Spleen (tissue), 11 donors: ENCODE measurements around the gene CD163L1. TPM values are rescaled to one million over a fixed set of nuclear protein-coding genes. Genes with fewer than 3 reads are reported as not detected.
"Not testable (repeated sequence)": the region's sequence is repeated elsewhere in the genome, so short reads cannot be mapped to it uniquely, and the experiment has no call there.

Experiments used
- DNase-seq: peaks from one replicate; pipeline ENCODE4 v3.0.0-alpha.2; 2020
- H3K27ac ChIP-seq, 8 donors: fragments of 200-600 bp; sonication (generic) in 7 of 8; 1 replicate in 4 of 8; 2 replicates in 4 of 8; pipeline versions ENCODE4 v1.5.0 to v1.8.0; 2016 to 2021; ENCODE audit warnings: inconsistent platforms in 4 of 8, mild to moderate bottlenecking in 4 of 8, moderate library complexity in 1 of 8
- H3K27me3 ChIP-seq, 7 donors: fragments of 200-600 bp; sonication (generic) in 6 of 7; replicated peaks in 1 of 7; 1 replicate in 4 of 7; 2 replicates in 3 of 7; pipeline versions ENCODE4 v1.5.0 to v1.8.0; 2016 to 2021; ENCODE audit warnings: inconsistent platforms in 3 of 7, mild to moderate bottlenecking in 1 of 7
- H3K36me3 ChIP-seq, 6 donors: fragments of 200-600 bp; sonication (generic) in 5 of 6; 1 replicate in 4 of 6; 2 replicates in 2 of 6; pipeline versions ENCODE4 v1.5.0 to v1.8.0; 2016 to 2021; ENCODE audit warnings: inconsistent platforms in 2 of 6
- H3K4me1 ChIP-seq, 6 donors: fragments of 200-600 bp; sonication (generic) in 5 of 6; 1 replicate in 3 of 6; 2 replicates in 3 of 6; pipeline versions ENCODE4 v1.5.0 to v1.8.0; 2016 to 2021; ENCODE audit warnings: inconsistent platforms in 3 of 6
- H3K4me3 ChIP-seq, 8 donors: fragments of 200-600 bp; sonication (generic) in 7 of 8; 1 replicate in 4 of 8; 2 replicates in 4 of 8; pipeline versions ENCODE4 v1.5.0 to v1.8.0; 2016 to 2021; ENCODE audit warnings: inconsistent platforms in 4 of 8, mild to moderate bottlenecking in 4 of 8, moderate library complexity in 2 of 8
- H3K9me3 ChIP-seq, 8 donors: fragments of 200-600 bp; sonication (generic) in 7 of 8; 1 replicate in 4 of 8; 2 replicates in 4 of 8; pipeline versions ENCODE4 v1.5.0 to v1.8.0; 2016 to 2021; ENCODE audit warnings: inconsistent platforms in 4 of 8
- CTCF ChIP-seq, 11 experiments: fragments of 200-600 bp in 7 of 11; fragments of 450-650 bp in 4 of 11; sonication (generic) in 4 of 11; IDR thresholded peaks in 8 of 11; conservative IDR thresholded peaks in 3 of 11; 1 replicate in 7 of 11; 2 replicates in 4 of 11; pipeline versions ENCODE4 v1.4.0 to v1.8.0; 2016 to 2021; ENCODE audit warnings: antibody characterized with exemption in 11 of 11, inconsistent platforms in 4 of 11, mild to moderate bottlenecking in 1 of 11
- POLR2A ChIP-seq, 3 donors: fragments of 450-650 bp; IDR thresholded peaks; one replicate each; pipeline ENCODE4 v1.5.1; 2017; ENCODE audit warnings: antibody characterized with exemption in 3 of 3, mild to moderate bottlenecking in 1 of 3
- POLR2AphosphoS5 ChIP-seq, 3 donors: sonication (generic); formaldehyde crosslinking; IDR thresholded peaks; one replicate each; pipeline ENCODE4 v1.5.1; 2017; ENCODE audit warnings: antibody characterized with exemption in 3 of 3
- WGBS, 5 donors: extraction: QIAGEN DNeasy Blood & Tissue Kit in 3 of 5; methylation state at CpG; one replicate each; pipeline versions ENCODE4 v1.1.5 to v1.1.7; 2013 to 2018; 5-methylcytosine and 5-hydroxymethylcytosine counted together
- intact Hi-C: fragments of 100-400 bp; cut with DNase I; formaldehyde crosslinking; loops from one replicate; pipeline ENCODE4 v1.15.0; 2023; ENCODE audit warnings: low total_unique reads
- polyA plus RNA-seq, 3 donors: library from polyadenylated mRNA; stranded (reverse); fragments of 200-250 nt; gene quantifications; one replicate each; pipeline ENCODE4 v1.2.1, GENCODE V29; 2013
- total RNA-seq, 7 donors: library from RNA; depleted of rRNA in 3 of 7; stranded (reverse); fragments of >200 nt in 3 of 7; fragmentation: NEBNext Ultra II Directional in 4 of 7; extraction: Animal tissue kit (Norgen Biotek cat#: 25700) in 4 of 7; gene quantifications; one replicate each; pipeline versions ENCODE4 v1.1.0 to v1.2.1, GENCODE V29; 2016 to 2021
- donor health status: healthy with polysubstance abuse.
- donor health status: DM: no; HTN: no; CAD: no; lungs with moderate emphysema.
- donor health status: DM: no; HTN: no; CAD: no.
- donor health status: Bipolar disorder and iron deficiency.
- donor health status: healthy.
- donor health status: DM: no; HTN: no; CAD: no.
- donor health status: DM: yes; HTN: yes; CAD: no.

CD163L1 gene
- total and polyA plus RNA-seq, 10 donors, result 11.7 to 192 (median 79.6) TPM

DNA sequence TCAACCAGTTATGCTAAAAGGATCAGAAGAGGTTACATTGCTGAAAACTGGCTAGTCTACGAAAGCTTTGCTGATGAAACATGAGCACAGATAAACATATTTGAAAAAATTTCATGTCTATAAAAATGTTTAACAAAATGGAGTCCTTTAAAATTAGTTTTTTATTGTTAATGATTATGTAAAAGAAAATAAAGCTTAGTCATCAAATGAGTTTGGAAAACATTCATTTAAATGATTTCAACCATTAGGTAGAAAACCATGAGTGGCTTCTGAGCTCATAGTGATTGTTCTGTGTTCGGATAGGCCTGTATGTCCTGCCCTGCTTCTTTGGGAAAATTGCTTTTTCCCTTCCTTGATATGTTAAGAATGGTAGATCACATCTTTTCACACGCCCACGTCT lies 584 bp upstream of the CD163L1 start:
- Histone ChIP-seq H3K27me3 (peaks cover 0 to 30% (median 8%) of the 10 kb centered on the region in 7 donors), H3K36me3 (no peaks in the 10 kb centered on the region), H3K4me3 (no peak overlapping the region), H3K4me1 (peaks cover 0 to 7% (median 0%) of the 10 kb centered on the region in 6 donors), H3K27ac (peak overlapping the region in 1 of 8 donors; percentile 4), H3K9me3 (peaks cover 0 to 6% (median 0%) of the 10 kb centered on the region in 8 donors)
- no peak for DNase-seq
- intact Hi-C loops, result no loop called here
- TF ChIP-seq POLR2A (IDR thresholded peaks at IDR 0.05) (no peak), CTCF (IDR thresholded peaks at IDR 0.05 in 8 of 11, conservative IDR thresholded peaks at IDR 0.05 in 3 of 11) (no peak), POLR2AphosphoS5 (IDR thresholded peaks at IDR 0.05) (no peak)
- WGBS, 5 donors, result 73 to 85% (median 81%) methylated on average over 4 of the region's 4 CpGs

DNA sequence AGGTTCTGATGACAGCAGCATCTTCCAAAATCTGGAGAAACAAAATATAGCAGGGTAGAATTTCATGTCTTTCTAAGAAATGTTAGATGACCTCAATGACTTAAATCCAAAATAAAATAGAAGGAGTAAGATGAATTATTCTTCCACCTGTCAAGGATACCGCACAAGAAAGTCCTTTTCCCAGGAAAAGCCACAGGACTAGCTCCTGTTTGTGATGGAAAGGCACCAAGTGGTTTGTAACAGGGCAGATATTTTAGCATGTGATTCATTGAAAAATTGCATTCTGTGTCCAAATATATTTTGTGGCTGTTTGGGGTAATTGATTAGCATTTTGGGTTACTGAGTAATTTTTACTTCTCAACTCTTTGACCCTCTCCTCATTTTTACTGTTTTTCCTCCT lies 2.7 kb downstream of the CD163L1 start:
- no peaks in the 10 kb centered on the region for H3K36me3 ChIP-seq
- intact Hi-C loops, result no loop called here
- TF ChIP-seq POLR2AphosphoS5 (IDR thresholded peaks at IDR 0.05), result no peak
- no peak for TF ChIP-seq POLR2A (IDR thresholded peaks at IDR 0.05)
- TF ChIP-seq CTCF (IDR thresholded peaks at IDR 0.05 in 8 of 11, conservative IDR thresholded peaks at IDR 0.05 in 3 of 11), result no peak
- WGBS, 5 donors, result 80 to 95% (median 86%) methylated on average over 1 of the region's 1 CpG
- no peak for DNase-seq
- H3K27me3 ChIP-seq, result peaks cover 0 to 42% (median 8%) of the 10 kb centered on the region in 7 donors
- H3K27ac ChIP-seq, result no peak overlapping the region
- peaks cover 0 to 7% (median 0%) of the 10 kb centered on the region in 6 donors for H3K4me1 ChIP-seq
- no peak overlapping the region for H3K4me3 ChIP-seq
- peaks cover 0 to 6% (median 0%) of the 10 kb centered on the region in 8 donors for H3K9me3 ChIP-seq

DNA sequence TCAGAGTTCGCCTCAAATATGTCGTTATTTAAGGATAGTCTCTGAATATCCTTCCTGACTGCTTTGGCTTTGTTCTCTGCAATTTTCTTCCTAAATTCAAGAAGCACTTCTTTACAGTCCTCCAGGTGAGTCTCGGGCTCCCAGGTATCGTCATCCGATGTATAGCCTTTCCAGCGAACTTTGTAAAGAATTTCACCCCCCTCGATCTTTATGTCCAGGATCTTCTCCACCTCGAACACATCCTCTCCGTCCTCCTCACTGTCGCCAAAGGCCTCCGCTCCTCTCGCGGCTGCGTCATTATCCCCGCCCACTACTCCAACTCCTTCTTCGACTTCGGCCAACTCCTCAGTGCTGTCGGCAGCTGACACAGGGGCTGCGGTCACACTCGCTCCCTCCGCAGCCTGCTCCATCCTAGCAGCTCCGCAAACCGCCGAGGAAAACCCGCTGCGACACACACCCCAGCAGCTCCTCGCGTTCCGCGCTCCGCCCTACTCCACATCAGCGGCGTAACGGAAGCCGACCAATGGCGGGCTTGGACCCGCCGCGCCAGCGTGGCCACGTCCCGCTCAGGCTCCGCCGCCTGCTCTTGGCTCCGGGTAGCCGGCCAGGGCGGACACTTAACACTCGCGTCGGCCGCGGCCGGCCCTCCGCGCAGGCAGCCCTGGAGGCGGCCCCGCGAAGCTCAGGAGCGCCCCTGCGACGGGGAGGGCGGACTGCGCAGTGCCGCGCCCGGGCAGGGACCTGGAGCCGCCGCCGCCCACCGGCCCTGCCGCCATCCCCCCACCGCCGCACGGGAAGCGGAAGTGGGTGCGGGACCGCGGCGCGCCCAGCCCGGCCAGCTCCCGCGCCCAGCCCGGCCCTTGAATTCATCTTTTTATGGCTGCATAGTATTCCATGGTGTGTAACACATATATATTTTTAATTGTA lies 4.1 kb downstream of the CD163L1 start:
- DNase-seq, result peak; percentile 81
- H3K4me1 ChIP-seq, result peaks cover 0 to 7% (median 0%) of the 10 kb centered on the region in 6 donors
- H3K9me3 ChIP-seq, result peaks cover 0 to 6% (median 0%) of the 10 kb centered on the region in 8 donors
- H3K36me3 ChIP-seq, result no peaks in the 10 kb centered on the region
- H3K27me3 ChIP-seq, result peaks cover 0 to 42% (median 8%) of the 10 kb centered on the region in 7 donors
- 17 to 32% (median 26%) methylated on average over 56 to 84 of the region's 84 CpGs for WGBS, 5 donors
- H3K4me3 ChIP-seq, result peak overlapping the region in 6 of 8 donors; percentile 18 to 65 (median 31)
- intact Hi-C loops, result no loop called here
- TF ChIP-seq POLR2AphosphoS5 (IDR thresholded peaks at IDR 0.05) (peak in 1 of 3 donors; percentile 51), POLR2A (IDR thresholded peaks at IDR 0.05) (no peak), CTCF (IDR thresholded peaks at IDR 0.05 in 8 of 11, conservative IDR thresholded peaks at IDR 0.05 in 3 of 11) (peak in 1 of 11 experiments; percentile 18)
- H3K27ac ChIP-seq, result peak overlapping the region in 5 of 8 donors; percentile 41 to 75 (median 66)

DNA sequence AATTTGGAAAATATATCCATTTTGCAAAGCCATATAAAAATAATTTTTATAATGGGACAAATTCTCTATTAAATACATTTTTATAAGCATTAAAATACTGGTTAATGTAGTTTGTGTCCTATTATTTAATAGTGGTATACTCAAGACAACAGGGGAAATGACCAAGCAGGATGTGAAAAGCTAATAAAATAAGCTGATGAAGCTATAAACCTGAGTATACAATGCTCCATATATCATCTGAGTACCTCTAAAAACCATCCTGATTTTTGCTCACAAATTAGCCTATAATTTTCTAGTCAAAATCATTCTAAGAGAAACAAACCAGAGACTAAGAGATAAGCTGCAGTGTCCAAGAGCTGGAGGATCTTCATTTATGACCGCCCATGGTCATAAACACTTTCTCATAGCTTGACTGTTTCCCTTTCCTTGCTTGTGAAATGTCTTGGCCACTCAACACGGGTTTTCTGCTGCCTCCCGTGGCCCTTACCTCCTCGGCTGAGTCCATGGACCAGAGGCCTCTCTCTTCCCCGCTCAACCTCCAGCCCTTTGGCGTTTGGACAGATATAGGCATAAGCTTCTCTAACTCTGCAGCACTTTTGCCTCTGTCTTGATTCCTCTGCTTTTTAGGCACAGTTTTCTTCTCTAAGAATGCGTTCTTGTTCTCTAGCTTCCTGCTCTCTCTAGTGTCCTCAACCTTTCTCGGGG lies 5.5 kb downstream of the CD163L1 start:
- H3K9me3 ChIP-seq, intact Hi-C loops: not testable (repeated sequence)
- 73 to 86% (median 79%) methylated on average over 8 of the region's 8 CpGs for WGBS, 5 donors

GRCh38 chr12:7437494-7437893 lies 6.5 kb downstream of the CD163L1 start:
- intact Hi-C loops, H3K27ac ChIP-seq, DNase-seq, H3K4me3 ChIP-seq, H3K36me3 ChIP-seq, H3K4me1 ChIP-seq, H3K9me3 ChIP-seq: not testable (repeated sequence)
- WGBS, 5 donors, result 88 to 99% (median 93%) methylated on average over 3 of the region's 3 CpGs
- peaks cover 0 to 41% (median 8%) of the 10 kb centered on the region in 7 donors for H3K27me3 ChIP-seq

More for the DNA sequence above, 5.5 kb downstream of the CD163L1 start:
- not testable (repeated sequence) for H3K36me3 ChIP-seq, H3K27ac ChIP-seq, DNase-seq, H3K4me3 ChIP-seq, H3K4me1 ChIP-seq
- peaks cover 0 to 42% (median 8%) of the 10 kb centered on the region in 7 donors for H3K27me3 ChIP-seq
